Cortex of kidney (tissue), 1 donor: ENCODE measurements around the gene PRKCE.

Experiments
- DNase-seq: peaks from one replicate; lab custom pipeline; 2025; lab: John Stamatoyannopoulos, UW

The PRKCE gene

DNA sequence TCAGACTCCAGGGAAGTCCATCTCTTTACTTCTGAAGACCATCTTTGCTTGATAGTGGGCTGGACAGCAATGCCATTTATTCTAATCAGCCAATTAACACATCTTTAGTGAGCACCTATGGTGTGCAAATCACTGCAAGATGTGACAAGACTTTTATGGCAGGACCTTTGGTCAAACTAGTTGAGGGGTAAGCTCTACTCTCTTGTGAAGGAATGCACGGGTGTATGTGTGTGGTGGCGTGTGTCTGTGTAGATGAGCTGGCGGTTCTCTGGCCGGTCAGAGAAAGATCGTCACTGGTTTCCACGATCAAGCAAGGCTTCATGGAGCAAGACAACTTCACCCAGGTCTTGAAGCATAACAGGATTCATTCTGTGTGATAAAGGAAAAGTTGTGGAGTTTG lies 364.6 kb downstream of the PRKCE start:
- DNase-seq: no peak

DNA sequence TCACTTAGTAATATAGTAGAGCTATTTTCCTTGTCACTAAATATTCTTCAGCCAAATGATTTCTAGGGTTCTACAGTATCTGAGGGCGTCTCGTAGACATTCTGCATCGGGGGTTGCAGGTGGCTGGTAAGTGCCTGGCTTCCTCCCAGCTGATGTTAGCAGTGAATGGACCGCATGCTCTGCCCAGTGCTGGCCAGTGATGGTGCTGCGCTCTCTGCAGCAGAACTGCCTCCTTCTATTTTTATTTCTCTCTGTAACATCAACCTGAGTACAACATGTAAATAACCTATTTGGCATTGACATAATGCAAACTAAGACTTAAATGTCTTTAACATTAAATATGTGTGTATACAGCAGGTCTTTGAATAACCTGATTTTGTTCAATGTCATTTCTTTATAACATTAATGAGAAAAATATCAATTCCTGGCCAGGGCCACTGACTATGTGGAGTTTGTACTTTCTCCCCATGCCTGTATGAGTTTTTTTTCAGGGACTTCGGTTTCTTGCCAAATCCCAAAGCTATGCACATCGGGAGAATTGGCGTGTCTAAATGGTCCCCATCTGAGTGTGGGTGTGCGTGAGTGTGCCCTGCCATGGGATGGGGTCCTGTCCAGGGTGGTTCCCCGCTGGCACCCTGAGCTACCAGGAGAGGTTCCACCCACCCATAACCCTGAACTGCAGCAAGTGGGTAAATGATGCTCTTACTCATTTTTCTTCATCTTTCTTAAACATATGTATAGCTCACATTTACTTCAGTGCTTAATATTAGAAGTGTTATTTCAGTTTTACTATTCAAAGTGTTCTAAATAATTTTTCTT lies 367.5 kb downstream of the PRKCE start:
- DNase-seq: no peak

DNA sequence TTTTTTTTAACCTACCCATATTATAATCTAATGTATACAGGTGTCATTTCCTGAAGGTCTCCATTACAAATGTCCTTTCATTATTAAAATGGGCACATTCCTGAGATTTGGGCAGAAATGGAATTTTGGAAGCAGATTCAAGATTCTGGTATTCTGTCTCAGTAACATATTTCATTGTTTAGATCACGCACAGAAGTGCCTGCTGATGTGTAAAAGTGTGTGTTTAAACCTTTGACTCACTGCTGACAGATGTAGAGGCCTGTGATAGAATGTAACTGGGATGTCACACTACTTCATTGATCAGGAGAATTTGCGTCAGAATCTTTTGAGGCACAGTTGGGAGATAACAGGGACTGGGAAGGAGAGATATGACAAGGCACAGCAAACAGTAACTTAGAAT lies 368.9 kb downstream of the PRKCE start:
- no peak for DNase-seq

DNA sequence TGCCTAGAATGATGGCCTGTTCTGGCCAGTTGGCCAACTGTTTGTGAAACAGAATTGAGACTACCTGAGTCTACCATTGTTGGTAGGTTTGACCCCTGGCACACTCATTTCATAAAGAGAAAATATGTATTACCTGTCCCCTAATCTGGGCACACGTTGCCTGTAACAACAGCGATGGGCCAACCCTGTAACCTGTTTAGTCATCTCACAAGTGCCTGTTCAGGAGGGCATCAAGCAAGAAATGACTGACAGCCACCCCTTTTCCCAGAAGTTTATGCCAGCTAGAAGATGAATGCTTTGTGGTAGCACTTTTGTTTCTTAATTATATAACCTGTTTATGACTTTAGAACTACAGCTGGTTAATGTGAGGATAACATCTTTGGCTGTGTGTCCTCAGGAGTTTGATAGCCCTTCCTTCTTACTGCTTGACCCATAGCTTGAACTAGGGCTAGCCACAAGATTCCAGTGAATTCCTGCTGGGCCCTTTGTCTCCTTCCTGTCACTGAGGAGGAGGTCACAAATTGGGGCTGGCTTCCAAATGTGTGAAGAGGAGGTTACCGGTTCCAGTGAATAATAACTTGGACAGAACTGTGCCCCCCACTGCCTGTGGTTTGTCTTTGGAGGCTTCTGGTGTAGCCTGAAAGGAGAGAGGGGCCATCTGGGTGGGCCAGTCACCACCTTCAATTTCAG lies 371.8 kb downstream of the PRKCE start:
- no peak for DNase-seq

DNA sequence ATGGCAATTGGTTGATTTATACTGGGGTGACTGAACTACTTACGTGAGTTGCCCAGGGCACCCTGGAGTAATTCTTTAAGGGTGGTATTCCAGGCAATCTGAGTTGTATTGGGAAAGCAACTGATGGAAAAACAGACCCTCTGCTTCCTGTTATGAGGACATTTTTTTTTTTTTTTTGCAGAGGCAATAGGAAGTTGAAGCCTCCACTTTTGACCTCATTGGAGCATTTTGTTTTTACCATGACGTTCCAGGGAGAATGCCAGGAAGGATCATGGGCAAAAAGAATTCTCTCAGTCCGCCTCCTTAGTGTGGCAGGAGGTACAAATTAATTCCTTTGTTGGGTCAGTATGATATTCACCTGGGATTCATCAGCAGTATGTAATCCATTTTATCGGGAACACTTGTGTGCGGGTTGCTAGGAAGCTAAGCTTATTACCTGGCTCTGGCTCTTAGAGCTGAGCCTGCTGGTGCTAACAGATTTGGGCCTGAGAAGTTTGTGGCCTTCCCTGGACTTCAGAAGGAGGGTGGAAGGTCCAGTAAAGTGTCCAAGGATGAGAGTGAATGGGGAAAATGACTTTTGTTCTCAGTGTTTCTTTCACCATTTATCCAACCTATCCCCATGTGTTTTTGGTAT lies 372.8 kb downstream of the PRKCE start:
- DNase-seq: no peak

DNA sequence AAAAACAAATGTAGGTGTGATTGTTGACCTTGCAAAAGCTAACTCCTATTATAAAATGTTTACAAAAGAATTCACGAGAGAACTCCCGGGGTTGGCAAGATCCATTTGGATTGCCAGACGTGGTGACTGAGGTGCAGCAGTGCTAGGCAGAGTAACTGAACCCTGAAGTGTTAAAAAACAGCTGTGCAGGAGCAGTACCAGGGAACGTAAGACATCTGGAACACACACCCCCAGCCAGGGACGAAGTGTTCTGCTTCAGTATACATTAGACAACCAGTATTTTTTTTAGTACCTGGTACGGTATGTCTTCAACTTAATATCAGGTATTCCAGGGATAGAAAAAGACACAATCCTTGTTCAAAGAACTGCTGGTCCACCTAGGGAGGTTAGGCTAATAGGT lies 373.6 kb downstream of the PRKCE start:
- no peak for DNase-seq

DNA sequence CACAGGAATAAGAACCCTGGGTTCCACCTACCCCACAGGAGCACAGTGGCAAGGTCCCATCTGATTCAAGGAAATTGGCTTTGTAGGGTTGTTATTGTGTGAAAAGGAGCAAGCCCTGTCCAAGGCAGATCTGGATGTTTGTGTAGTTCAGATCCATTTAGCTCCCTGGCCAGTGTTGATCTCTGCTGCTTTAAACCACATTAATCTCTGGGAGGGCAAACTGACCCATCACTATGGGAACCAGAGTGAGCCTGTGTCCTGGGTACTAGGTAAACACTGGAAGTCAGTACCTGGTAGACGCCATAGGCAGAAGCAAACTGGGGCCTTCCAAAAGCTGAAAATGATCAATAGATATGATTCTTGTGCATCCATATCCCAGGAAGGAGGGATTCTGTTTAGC lies 374.2 kb downstream of the PRKCE start:
- DNase-seq: no peak

DNA sequence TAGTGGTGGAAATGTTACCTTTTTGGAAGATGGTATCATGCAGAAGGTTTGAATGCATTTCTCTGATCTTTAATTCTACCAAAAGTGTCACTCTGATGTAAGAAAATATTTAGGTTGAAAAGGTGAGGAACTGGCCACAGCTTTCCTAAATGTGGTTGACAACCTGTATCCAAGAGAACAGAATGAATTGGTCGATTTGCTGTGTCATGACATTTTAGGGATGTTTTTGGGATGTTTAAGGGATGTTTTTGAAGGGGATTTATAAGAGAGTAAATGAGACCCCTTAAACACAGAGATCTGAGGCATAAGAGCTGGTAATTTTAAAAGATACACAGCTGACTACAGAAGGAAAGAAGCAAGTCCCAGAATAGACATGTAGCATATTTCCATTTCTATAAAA lies 375.0 kb downstream of the PRKCE start:
- DNase-seq: no peak

DNA sequence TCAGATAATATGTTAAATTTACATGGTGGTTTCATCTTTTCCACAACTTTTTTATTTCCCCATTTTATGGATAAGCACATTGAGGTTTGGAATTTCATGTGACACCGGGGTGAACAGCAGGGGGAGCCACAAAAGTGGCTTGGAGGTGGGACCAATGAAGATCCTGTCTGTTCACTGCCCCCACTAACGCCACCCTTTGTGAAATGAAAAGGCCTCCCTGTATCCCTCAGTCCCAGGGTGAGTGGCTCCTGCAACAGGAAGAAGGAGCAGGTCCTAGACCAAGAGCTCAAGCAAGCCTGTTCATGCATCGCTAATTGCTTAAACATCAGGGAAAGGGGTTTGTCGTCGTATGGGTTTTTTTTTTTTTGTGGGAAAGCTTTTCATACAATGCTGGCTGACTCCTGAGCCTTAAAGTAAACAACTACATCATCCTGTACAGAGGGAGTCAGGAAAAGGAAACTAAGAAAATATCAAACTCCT lies 377.9 kb downstream of the PRKCE start:
- no peak for DNase-seq

DNA sequence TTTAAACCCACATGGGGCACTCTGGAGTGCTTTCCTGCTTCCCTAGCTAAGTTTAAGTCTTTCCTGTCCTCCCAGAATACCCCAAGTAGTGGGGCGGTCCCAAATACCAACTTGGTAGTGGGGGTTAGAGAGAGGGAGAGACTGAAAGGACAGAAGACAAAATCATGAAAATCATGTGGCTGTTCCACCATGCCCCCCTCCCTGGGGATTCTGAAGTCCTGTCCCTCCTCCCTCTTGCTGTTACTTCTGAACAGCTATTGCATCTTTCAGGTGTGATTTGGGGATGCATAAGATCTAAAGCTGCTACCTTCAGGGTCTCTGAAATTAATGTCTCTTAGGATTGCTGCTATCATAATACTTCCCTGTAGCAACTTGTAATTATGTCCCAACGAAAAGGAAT lies 378.9 kb downstream of the PRKCE start:
- DNase-seq: no peak

DNA sequence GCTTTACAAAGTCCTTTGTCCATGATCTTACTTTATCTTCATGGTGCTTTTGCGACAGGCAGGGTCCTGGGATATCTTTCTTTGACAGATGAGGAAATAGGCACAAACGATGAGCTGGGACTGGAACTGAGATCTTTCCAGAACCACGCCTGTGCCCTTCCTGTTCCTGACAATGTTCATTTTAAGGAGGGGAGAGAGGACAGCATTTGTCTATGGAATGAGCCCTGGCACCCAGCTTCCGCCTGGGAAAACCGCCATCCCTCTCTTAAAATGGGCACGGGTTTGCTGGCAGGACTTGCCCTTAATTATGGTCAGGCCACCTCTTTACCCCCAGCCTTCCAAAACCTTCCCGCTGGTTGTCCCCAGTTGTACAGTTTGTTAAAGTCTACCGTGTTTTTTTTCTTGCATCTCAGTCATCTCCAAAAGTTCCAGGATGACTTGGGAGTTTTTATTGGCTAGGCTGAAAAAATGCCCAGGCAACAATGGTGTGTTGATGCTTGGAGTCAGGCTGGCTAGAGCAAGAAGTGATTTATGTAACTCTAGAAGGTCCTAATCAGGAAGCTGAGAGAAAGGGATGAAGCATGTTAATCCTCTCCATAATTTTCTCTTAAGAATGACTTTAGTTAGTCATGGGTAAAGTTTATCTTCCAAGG lies 380.8 kb downstream of the PRKCE start:
- no peak for DNase-seq

DNA sequence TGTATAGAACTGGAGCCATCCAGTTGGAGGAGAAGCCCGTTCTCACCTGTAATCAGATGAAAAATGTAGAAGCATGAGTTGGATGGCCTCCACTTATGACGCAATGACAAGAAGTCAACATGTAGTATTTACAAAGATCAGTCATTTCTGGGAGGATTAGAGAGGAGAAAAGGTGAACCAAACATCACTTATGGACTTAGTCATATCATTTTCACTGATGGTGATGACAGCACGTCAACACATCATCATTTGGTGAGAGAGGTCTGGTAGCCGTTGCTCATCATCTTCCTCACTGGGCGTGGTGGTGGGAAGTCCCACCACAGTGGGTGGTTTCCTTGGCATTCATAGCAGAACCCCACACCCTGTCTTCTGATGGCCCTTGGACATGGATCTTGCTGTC lies 381.5 kb downstream of the PRKCE start:
- DNase-seq: no peak

DNA sequence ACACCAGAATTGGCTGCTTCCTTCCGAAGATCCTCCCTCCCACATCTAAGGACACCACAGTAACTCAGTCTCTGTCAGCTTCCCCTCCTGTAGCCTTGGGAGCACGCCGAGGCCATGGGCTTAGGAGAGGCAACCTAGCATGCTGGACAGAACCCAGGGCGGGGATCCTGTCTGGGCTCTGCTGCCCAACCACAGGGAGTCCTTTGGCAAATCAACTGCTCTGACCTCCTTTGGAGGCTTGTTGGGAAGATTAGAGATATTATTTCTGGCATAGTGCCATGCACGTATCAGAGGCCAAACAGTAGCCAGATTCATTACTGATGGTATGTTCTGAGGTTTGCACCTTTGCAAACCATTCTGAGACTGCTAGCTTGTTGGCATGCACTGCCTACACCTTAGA lies 383.1 kb downstream of the PRKCE start:
- no peak for DNase-seq

DNA sequence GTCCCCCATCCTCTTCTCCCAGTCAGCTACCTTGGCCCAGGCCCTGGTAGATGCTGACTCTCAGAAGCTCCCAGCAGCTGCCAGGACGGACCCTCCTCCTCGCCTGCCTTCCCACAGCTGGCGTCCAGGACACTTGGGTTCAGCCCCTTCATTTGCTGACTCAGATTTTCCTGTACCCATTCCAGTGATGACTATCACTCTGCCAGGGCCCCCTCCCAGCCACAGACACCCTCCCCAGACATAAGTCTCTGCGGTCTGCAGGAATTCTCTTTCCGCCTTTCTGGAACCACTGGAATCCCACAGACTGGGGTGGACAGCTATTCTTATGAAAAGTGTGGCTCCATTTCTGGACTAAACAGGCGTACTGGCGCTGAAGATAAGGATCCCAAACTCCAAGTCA lies 385.5 kb downstream of the PRKCE start:
- DNase-seq: no peak

DNA sequence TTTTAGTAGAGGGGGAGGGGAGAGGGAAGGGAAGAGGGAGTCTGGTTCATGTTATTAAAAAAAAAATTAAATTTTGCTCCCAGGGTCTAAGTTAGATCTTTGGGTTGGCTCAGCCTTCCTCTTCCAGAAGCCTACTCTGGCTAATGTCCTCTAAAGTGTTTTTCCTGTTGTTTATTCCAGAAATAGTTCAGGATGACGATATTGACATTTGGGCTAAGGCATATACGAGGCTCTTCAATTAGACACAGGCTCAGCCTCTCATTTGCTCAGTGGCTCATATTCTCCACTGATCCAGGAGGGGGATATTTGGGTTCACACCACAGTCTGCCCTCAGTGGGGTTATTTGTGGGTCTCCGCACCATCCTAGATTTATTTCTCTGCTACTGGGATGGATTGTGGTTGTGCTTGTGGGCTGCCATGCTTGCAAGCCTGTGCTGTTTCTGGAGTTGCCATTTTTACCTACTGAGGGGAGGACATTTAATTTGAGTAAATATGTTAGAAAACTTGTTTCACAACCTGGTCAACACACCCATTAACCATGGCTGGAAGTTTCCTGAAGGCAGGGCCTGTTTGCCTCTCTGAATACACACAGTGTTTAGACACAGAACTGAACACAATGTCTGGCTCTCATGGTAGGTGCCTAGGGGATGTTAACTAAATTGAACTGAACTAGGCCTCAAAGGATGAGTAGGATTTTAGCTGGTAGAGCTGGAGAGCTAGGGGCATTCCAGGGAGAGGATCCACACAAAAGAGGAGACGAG lies 388.2 kb downstream of the PRKCE start:
- no peak for DNase-seq

DNA sequence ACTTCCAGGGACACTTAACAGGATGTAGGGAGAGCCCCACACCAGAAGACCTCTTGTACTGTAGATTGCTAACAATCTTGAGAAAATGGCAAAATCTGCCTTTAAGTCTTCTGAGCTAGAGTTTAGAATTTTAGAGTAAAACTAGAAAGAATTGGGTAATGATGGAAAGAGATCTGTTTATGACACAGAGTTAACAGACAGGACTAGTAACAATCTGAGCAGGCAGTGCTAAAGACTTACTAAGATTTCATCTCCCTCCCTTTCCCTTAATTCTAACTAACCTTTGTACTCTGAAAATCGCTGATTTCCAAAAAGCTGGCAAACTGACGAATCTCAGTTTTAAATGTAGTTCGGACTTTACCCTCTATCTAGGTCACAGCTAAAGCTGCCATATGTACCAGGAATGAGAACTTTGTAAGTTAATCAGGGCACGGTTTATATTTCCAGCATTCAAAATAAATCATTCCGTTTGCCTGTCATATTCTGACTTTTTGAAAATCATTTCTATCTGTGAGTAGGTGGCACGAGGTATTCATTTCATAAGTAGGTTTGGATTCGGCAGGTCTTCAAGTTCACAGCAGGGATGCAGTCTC lies 389.2 kb downstream of the PRKCE start:
- DNase-seq: no peak

DNA sequence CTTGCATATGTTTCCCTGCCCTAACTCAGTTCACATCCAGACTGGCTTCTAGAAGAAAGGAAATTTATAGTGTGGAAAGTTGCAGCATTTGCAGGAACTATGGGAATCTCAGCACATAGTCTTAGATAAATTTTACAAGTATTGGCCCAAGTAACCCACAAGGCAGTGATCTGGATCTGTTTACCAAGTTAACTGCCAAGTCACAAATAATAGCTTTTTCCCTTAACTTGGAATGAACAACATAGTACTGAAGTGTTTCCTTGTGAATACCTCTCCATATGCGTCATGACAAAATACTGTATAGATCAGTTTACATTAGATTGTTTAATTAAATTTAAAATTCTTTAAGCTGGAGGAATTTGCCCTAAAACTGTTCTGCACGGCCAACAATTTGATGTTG lies 390.0 kb downstream of the PRKCE start:
- DNase-seq: no peak

DNA sequence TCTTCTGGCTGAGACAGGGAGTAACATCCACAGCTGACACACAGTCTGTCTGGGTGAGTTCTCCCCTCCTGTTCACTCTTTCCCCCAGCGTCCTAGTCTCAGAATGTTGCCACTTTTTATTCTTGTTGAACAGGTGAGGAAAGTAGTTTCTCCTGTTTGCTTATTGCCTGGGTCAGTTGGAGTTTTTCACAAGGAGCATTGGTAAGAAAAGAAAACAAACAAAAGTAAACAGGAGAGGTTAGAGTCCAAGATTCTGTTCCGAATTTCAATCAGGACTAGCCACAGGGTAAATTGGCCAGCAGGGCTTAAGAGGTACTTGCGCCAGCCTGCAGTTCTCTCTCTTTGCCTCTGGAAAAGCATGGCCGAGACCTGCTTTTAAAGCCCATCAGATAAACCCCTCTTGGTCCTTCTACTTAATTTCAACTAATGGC lies 390.7 kb downstream of the PRKCE start:
- no peak for DNase-seq

DNA sequence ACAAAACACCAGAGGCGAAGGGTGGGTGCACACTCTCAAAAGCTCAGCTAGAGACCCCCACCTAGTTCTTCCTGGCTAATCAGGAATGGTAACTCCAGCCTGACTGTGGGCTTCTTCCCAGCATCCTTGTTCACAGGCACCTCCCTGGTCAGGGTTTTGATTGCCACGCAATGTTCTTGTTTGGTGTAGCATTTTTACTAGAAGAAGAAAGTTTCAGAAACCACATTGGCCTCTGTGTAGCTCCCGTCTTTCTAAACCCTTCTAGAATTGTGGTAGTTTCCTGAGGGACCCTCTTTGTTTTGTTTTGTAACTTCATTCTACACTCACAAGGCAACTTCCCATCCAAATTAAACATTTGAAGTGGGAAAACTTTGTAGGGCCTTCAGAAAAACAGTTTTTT lies 391.2 kb downstream of the PRKCE start:
- no peak for DNase-seq

DNA sequence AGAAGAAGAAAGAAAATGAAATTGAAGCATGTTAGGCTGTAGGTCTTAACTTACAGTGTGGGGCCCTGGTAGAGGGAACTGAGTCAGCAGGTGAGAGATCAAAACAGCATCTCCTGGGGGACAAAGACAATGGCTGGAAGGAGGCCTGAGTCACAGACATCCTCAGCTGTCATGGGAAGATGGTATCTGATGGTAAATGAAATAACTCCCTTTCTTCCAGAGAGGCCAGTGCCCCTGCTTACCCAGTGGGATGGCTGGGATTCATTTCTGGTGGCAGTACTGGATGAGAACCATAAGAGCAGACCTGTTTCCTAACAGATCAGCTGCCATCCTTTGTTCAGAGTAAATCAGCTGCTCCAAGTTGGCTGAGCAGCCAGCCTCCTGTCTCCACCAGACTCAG lies 394.4 kb downstream of the PRKCE start:
- DNase-seq: no peak

DNA sequence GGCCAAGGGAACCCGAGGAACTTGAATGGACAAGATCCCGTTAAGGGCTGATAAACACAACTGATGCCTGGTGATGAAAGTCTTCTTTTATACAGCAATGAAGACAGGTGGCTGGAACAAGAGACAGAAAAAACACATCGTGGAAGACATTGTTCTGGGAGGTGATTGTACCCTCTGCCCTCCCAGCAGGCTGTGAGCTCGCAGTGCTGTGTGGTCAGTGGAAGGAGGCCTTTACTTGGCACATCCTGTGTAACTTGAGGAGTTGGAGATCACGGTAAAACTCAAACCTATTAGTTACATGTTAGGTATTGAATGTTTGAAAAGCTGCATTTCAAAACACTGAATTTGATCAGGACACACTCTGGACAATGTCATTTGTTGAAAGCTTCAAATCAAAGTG lies 395.8 kb downstream of the PRKCE start:
- no peak for DNase-seq
